ENCODE results near the gene TSEN15.

DNA sequence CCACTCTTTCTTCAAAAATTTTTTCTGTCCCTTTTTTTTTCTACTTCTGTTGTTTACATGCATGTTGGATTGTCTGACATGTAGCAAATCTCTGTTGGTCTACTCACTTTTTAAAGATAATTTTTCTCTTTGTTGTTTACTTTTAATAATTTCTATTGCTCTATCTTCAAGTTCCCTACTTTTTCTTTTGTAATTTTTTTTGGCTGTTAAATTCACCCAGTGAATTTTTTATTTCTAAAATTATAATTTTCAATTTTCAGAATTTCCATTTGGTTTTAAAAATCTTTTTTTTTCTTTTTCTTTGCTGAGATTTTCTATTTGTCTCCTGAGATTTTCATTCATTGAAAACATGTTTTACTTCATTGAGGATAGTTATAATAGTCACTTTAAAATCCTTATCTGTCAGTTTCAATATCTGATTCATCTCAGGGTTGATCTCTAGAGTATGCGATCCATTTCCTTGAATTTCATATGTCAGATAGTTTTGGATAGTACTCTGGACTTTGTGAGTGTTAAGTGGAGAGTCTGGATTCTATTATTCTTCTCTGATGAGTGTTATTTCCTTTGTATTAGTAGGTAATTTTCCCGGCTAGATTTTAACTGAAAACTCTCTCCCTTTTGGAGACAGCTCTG lies 1.6 kb upstream of the TSEN15 start:
- TF ChIP-seq, protein P1, sequence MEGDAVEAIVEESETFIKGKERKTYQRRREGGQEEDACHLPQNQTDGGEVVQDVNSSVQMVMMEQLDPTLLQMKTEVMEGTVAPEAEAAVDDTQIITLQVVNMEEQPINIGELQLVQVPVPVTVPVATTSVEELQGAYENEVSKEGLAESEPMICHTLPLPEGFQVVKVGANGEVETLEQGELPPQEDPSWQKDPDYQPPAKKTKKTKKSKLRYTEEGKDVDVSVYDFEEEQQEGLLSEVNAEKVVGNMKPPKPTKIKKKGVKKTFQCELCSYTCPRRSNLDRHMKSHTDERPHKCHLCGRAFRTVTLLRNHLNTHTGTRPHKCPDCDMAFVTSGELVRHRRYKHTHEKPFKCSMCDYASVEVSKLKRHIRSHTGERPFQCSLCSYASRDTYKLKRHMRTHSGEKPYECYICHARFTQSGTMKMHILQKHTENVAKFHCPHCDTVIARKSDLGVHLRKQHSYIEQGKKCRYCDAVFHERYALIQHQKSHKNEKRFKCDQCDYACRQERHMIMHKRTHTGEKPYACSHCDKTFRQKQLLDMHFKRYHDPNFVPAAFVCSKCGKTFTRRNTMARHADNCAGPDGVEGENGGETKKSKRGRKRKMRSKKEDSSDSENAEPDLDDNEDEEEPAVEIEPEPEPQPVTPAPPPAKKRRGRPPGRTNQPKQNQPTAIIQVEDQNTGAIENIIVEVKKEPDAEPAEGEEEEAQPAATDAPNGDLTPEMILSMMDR (IDR thresholded peaks at IDR 0.05; ENCODE audit: insufficient read depth, low read length, poor library complexity, severe bottlenecking): no peak
- TF ChIP-seq EZH2phosphoT487 (conservative IDR thresholded peaks at IDR 0.05; ENCODE audit: low read length): no peak

All from SU-DHL-6 (cell line).